HepG2 (cell line): Measurements from ENCODE around the gene FBXO48. TPM values are rescaled to one million over a fixed set of nuclear protein-coding genes. Genes with fewer than 3 reads are reported as not detected.
A peak's percentile ranks its signal among the peaks of the same experiment; 100 is the strongest.

ENCODE experiments used
- ARNT2 ChIP-seq: sonication (generic); formaldehyde crosslinking; IDR thresholded peaks from 2 replicates; pipeline ENCODE4 v1.8.0; 2022; ENCODE audit warnings: mild to moderate bottlenecking, low read depth, missing genetic modification reagents, moderate library complexity
- ATM ChIP-seq: fragments of 450-650 bp; IDR thresholded peaks from 2 replicates; pipeline ENCODE4 v1.7.1; 2017; ENCODE audit warnings: mild to moderate bottlenecking, borderline replicate concordance
- HCFC1 ChIP-seq: fragments of 150-350 bp; IDR thresholded peaks from 2 replicates; pipeline ENCODE4 v1.6.1; 2014; ENCODE audit warnings: low read depth, low read length
- HDAC6 ChIP-seq: fragments of 200-600 bp; sonication (generic); IDR thresholded peaks from 2 replicates; pipeline ENCODE4 v1.7.0; 2017; ENCODE audit warnings: mild to moderate bottlenecking, antibody characterized with exemption, low read length, low read depth
- MXI1 ChIP-seq: IDR thresholded peaks from 3 replicates; pipeline ENCODE4 v1.6.1; 2012; ENCODE audit warnings: low read depth, low read length, inconsistent platforms, borderline replicate concordance
- NFKB2 ChIP-seq: sonication (generic); formaldehyde crosslinking; IDR thresholded peaks from 2 replicates; pipeline ENCODE4 v1.4.0; 2020; ENCODE audit warnings: missing genetic modification reagents, borderline replicate concordance
- PAX8 ChIP-seq: sonication (generic); formaldehyde crosslinking; IDR thresholded peaks from 2 replicates; pipeline ENCODE4 v1.8.0; 2022; ENCODE audit warnings: mild to moderate bottlenecking, missing genetic modification reagents, borderline replicate concordance
- RAD21 ChIP-seq: fragments of 450-650 bp; formaldehyde crosslinking; IDR thresholded peaks from 2 replicates; pipeline ENCODE4 v1.5.0; 2020; ENCODE audit warnings: mild to moderate bottlenecking
- RFX5 ChIP-seq: IDR thresholded peaks from 2 replicates; pipeline ENCODE4 v1.6.1; 2011; ENCODE audit warnings: low read depth, low read length, improper control_type of control experiment
- SMAD9 ChIP-seq: sonication (generic); formaldehyde crosslinking; IDR thresholded peaks from 2 replicates; pipeline ENCODE4 v1.5.1; 2020; ENCODE audit warnings: mild to moderate bottlenecking, missing genetic modification reagents
- TCF7 ChIP-seq: sonication (generic); IDR thresholded peaks from 2 replicates; pipeline ENCODE4 v1.6.1; 2016; ENCODE audit warnings: antibody characterized with exemption, low read depth
- ZFP36L2 ChIP-seq: sonication (generic); formaldehyde crosslinking; IDR thresholded peaks from 2 replicates; pipeline ENCODE4 v1.4.0; 2020; ENCODE audit warnings: missing genetic modification reagents
- ZFP62 ChIP-seq: sonication (generic); formaldehyde crosslinking; IDR thresholded peaks from 2 replicates; pipeline ENCODE4 v1.4.0; 2020; ENCODE audit warnings: missing genetic modification reagents
- ZNF329 ChIP-seq: sonication (generic); formaldehyde crosslinking; IDR thresholded peaks from 2 replicates; pipeline ENCODE4 v1.9.0; 2021; ENCODE audit warnings: low read depth, mild to moderate bottlenecking, missing genetic modification reagents
- ZNF383 ChIP-seq: sonication (generic); formaldehyde crosslinking; IDR thresholded peaks from 2 replicates; pipeline ENCODE4 v1.4.0; 2020; ENCODE audit warnings: missing genetic modification reagents, mild to moderate bottlenecking, borderline replicate concordance
- ZNF768 ChIP-seq: sonication (generic); formaldehyde crosslinking; IDR thresholded peaks from 2 replicates; pipeline ENCODE4 v1.4.0; 2020; ENCODE audit warnings: missing genetic modification reagents
- polyA plus RNA-seq, 8 experiments: library from polyadenylated mRNA; depleted of rRNA in 3 of 8; stranded (reverse) in 7 of 8; unstranded in 1 of 8; fragments of >200 nt; fragmentation: Illumina TruSeq in 4 of 8; extraction: Trizol in 4 of 8; gene quantifications; 2 replicates each; pipeline versions ENCODE4 v1.2.1 to v1.2.3, GENCODE V29; 2011 to 2016; ENCODE audit warnings: low read depth in 4 of 8, missing spikeins in 1 of 8, mixed read lengths in 1 of 8; ENCODE audit not compliant: insufficient read depth in 1 of 8
- total RNA-seq, 5 experiments: library from RNA; depleted of rRNA; stranded (reverse); fragments of >200 nt; fragmentation: Illumina TruSeq; extraction: Trizol; gene quantifications; 2 replicates each; pipeline ENCODE4 v1.2.3, GENCODE V29; 2016; ENCODE audit warnings: low read depth in 1 of 5
- TF ChIP-seq, protein P1 (sequence below): sonication (generic); formaldehyde crosslinking; IDR thresholded peaks from 2 replicates; pipeline ENCODE4 v1.5.0; 2020; ENCODE audit warnings: mild to moderate bottlenecking, missing genetic modification reagents
- TF ChIP-seq, protein P2 (sequence below): sonication (generic); formaldehyde crosslinking; IDR thresholded peaks from 2 replicates; pipeline ENCODE4 v1.4.0; 2020; ENCODE audit warnings: missing genetic modification reagents
- TF ChIP-seq, protein P3 (sequence below): sonication (generic); formaldehyde crosslinking; conservative IDR thresholded peaks from 2 replicates; pipeline ENCODE4 v1.5.0; 2020; ENCODE audit warnings: missing genetic modification reagents
- TF ChIP-seq, protein P4 (sequence below): sonication (generic); formaldehyde crosslinking; IDR thresholded peaks from 2 replicates; pipeline ENCODE4 v1.5.0; 2020; ENCODE audit warnings: mild to moderate bottlenecking, missing genetic modification reagents, moderate library complexity
- TF ChIP-seq, protein P5 (sequence below): sonication (generic); formaldehyde crosslinking; IDR thresholded peaks from 2 replicates; pipeline ENCODE4 v1.5.1; 2020; ENCODE audit warnings: mild to moderate bottlenecking, missing genetic modification reagents, moderate library complexity
- TF ChIP-seq, protein P6 (sequence below): sonication (generic); formaldehyde crosslinking; IDR thresholded peaks from 2 replicates; pipeline ENCODE4 v1.8.1; 2022; ENCODE audit warnings: mild to moderate bottlenecking, missing genetic modification reagents

The FBXO48 gene
- total and polyA plus RNA-seq, 2 of the 13 experiments (the other 11 are each of a cell fraction or from before 2014, with no cell fraction given), result 0.42 to 1.1 TPM

DNA sequence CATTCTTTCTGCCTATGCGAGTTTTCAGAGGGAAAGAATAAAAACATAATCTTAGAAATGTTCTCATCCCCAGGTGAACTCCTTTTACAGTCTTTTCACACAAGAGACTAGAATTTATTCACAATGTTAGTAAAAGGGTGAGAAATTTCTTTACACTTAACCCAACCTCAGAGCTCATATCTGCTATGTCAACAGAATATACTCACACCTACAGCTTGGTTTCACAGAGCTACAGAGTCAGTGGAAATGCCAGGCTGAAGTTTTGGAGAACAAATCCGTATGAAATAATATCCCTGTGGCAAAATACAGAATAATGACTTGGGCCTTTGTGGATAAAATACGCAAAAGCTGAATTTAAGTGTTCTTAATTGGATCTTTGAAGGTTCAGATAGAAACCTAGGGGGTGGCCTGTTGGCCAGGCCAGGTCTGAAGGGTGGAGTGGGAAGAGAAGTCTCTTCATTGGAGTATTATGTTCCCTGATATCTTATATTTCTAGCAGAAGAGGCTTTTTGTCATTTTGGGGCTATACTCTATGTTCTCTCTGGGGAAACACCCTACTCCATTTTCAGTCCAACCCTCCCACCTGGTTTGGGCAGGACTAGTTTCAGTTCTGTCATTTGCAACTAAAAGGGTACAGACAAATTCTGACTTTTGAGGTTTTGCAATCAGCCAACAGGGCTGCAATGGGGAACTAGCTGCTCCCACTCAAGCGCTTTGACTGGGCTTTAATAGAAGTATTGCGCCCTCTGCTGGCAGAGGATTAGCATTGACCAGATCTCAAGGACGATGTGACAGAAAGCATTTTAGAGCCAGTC, 25.7 kb downstream of the FBXO48 start (continued):
- no peak for TF ChIP-seq HCFC1
- TF ChIP-seq, protein P1, sequence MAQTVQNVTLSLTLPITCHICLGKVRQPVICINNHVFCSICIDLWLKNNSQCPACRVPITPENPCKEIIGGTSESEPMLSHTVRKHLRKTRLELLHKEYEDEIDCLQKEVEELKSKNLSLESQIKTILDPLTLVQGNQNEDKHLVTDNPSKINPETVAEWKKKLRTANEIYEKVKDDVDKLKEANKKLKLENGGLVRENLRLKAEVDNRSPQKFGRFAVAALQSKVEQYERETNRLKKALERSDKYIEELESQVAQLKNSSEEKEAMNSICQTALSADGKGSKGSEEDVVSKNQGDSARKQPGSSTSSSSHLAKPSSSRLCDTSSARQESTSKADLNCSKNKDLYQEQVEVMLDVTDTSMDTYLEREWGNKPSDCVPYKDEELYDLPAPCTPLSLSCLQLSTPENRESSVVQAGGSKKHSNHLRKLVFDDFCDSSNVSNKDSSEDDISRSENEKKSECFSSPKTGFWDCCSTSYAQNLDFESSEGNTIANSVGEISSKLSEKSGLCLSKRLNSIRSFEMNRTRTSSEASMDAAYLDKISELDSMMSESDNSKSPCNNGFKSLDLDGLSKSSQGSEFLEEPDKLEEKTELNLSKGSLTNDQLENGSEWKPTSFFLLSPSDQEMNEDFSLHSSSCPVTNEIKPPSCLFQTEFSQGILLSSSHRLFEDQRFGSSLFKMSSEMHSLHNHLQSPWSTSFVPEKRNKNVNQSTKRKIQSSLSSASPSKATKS (CRISPR knock-in tag), result no peak
- no peak for TF ChIP-seq ZNF768 (CRISPR knock-in tag)
- no peak for TF ChIP-seq SMAD9 (CRISPR knock-in tag)
- TF ChIP-seq, protein P2, sequence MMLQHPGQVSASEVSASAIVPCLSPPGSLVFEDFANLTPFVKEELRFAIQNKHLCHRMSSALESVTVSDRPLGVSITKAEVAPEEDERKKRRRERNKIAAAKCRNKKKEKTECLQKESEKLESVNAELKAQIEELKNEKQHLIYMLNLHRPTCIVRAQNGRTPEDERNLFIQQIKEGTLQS, result no peak
- no peak for TF ChIP-seq MXI1
- TF ChIP-seq ARNT2, result no peak
- no peak for TF ChIP-seq ZNF329
- no peak for TF ChIP-seq ZFP62
- no peak for TF ChIP-seq TCF7
- TF ChIP-seq, protein P3, sequence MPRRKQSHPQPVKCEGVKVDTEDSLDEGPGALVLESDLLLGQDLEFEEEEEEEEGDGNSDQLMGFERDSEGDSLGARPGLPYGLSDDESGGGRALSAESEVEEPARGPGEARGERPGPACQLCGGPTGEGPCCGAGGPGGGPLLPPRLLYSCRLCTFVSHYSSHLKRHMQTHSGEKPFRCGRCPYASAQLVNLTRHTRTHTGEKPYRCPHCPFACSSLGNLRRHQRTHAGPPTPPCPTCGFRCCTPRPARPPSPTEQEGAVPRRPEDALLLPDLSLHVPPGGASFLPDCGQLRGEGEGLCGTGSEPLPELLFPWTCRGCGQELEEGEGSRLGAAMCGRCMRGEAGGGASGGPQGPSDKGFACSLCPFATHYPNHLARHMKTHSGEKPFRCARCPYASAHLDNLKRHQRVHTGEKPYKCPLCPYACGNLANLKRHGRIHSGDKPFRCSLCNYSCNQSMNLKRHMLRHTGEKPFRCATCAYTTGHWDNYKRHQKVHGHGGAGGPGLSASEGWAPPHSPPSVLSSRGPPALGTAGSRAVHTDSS, result no peak
- TF ChIP-seq ATM, result no peak
- TF ChIP-seq RAD21, result peak; percentile 73; the same call in 1 of the 2 replicates
- no peak for TF ChIP-seq ZFP36L2 (CRISPR knock-in tag)
- TF ChIP-seq, protein P4, sequence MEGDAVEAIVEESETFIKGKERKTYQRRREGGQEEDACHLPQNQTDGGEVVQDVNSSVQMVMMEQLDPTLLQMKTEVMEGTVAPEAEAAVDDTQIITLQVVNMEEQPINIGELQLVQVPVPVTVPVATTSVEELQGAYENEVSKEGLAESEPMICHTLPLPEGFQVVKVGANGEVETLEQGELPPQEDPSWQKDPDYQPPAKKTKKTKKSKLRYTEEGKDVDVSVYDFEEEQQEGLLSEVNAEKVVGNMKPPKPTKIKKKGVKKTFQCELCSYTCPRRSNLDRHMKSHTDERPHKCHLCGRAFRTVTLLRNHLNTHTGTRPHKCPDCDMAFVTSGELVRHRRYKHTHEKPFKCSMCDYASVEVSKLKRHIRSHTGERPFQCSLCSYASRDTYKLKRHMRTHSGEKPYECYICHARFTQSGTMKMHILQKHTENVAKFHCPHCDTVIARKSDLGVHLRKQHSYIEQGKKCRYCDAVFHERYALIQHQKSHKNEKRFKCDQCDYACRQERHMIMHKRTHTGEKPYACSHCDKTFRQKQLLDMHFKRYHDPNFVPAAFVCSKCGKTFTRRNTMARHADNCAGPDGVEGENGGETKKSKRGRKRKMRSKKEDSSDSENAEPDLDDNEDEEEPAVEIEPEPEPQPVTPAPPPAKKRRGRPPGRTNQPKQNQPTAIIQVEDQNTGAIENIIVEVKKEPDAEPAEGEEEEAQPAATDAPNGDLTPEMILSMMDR (CRISPR knock-in tag), result peak; percentile 91
- 0 out of 2 replicates have a peak, but pooled peaks have one; percentile 12 for TF ChIP-seq RFX5
- no peak for TF ChIP-seq ZNF383 (CRISPR knock-in tag)
- TF ChIP-seq HDAC6, result no peak
- TF ChIP-seq NFKB2 (CRISPR knock-in tag), result no peak
- TF ChIP-seq, protein P5, sequence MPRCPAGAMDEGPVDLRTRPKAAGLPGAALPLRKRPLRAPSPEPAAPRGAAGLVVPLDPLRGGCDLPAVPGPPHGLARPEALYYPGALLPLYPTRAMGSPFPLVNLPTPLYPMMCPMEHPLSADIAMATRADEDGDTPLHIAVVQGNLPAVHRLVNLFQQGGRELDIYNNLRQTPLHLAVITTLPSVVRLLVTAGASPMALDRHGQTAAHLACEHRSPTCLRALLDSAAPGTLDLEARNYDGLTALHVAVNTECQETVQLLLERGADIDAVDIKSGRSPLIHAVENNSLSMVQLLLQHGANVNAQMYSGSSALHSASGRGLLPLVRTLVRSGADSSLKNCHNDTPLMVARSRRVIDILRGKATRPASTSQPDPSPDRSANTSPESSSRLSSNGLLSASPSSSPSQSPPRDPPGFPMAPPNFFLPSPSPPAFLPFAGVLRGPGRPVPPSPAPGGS, result 0 out of 2 replicates have a peak, but pooled peaks have one; percentile 29
- no peak for TF ChIP-seq PAX8 (CRISPR knock-in tag)
- TF ChIP-seq, protein P6, sequence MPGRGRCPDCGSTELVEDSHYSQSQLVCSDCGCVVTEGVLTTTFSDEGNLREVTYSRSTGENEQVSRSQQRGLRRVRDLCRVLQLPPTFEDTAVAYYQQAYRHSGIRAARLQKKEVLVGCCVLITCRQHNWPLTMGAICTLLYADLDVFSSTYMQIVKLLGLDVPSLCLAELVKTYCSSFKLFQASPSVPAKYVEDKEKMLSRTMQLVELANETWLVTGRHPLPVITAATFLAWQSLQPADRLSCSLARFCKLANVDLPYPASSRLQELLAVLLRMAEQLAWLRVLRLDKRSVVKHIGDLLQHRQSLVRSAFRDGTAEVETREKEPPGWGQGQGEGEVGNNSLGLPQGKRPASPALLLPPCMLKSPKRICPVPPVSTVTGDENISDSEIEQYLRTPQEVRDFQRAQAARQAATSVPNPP, result no peak
